Stimulated activated CD8-positive, alpha-beta memory T cell treated with anti-CD3 and anti-CD28 coated beads, Interleukin-4, amount 100 ng/mL, for 1 hour (primary cell): ENCODE results near the gene C16orf89.

Experiments used
- DNase-seq, 2 donors: peaks; one replicate each; pipeline ENCODE4 v3.0.0-alpha.2; 2020; ENCODE audit warnings: low read depth in 2 of 2, low spot score in 1 of 2

C16orf89 gene

DNA sequence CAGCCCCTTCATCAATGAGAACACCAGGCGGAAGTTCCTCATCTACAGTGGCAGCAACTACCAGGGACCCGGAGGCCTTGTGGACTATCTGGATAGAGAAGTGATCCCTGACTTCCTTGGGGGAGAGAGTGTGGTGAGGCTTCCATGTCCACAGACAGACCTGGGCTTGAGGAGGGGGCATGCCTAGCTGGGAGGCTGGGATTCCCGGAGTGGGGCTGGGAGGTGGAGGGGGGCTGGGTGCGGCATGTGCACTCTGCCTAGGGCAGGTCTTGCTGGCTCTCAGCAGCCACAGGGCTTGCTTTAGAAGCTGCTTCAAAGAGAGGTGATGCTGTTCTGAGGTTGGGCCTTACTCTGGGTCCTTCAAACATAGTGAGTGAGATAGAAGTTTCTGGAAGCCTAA, 59.8 kb downstream of the C16orf89 start:
- DNase-seq = no peak

DNA sequence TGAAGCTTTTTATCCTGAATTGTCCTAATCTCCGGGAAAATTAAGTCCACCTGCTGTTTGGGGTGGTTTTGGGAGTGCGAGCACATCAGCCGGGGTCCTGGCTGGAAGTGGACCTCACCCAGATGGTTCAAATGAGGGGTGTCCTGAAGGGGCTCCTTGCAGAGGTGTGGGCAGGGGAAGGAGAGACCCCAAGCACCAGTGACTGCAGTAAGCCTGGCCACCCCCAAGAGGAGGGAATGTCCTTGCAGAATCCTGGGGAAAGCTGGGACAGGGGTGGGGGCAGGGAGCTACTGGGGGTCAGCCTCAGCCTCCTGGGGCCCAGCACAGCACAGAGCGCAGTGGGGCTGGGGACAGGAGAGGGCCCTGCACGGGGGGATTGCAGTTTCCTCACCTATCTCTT, 61.4 kb downstream of the C16orf89 start:
- no peak for DNase-seq

DNA sequence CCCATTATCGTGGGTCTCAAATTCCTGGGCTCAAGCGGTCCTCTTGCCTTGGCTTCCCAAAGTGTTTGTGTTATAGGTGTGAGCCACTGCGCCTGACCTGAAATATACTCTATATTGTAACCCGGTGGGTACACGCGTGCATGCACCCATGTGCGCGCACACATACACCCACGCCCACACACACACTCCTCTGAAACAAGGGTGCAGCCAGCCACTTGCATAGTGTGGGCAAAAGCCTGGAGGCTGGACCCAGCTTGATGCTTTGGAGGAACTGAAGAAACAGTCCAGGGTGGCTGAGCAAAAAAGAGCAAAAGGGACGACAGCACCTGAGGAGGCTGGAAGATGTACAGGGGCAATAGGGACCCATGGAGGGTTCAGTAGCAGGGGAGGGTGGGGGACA, 61.9 kb downstream of the C16orf89 start:
- no peak for DNase-seq

DNA sequence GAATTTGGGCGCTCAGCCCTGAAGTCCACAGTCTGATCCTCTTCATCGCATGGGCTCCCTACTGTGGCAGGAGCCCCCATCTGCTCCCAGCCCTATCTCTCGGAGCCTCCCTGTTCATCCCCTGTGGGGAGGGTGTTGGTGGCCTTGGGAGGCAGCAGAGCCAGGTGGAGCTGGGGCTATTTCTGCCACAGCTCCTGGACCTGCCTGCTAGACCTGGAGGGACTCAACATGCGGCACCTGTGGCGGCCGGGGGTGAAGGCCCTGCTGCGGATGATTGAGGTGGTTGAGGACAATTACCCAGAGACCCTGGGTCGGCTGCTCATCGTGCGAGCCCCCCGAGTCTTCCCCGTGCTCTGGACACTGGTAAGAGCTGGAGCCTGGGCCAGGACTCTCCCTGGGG, 62.5 kb downstream of the C16orf89 start:
- DNase-seq = no peak

DNA sequence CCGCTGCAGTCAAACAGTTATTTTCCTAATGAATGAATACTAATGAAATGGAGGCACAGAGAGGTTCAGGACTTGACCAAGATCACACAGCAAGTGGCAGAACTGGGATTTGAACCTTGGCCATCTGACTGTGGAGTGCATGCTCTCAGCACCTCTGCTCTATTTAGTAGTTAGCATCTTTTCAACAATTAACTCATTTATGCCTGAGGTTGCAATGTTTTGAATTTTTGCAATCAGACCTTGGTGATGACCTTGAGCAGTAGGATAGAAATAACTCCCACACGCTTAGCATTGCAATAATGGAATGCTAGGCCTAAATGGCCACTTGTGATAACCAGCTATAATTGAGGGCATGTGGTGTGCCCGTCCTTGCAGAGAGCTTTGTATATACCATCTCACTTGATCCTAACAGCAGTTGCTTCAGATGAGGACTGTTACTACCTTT, 63.0 kb downstream of the C16orf89 start:
- DNase-seq = no peak

DNA sequence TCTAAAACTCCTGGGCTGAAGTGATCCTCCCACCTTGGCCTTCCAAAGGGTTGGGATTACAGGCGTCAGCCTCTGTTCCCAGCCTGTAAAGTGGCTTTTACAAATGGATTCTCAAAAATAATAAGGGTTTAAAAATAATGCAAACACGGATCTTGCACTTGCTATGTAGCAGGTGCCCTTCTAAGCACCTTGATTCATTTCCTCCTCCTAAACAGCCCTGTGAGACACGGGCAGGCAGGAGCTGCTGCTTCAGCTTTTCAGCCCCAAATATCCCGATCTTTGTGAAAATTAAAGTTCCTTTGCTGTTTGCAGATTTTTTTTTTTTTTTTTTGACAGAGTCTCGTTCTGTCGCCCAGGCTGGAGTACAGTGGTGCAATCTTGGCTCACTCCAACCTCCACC, 63.8 kb downstream of the C16orf89 start:
- DNase-seq = no peak

DNA sequence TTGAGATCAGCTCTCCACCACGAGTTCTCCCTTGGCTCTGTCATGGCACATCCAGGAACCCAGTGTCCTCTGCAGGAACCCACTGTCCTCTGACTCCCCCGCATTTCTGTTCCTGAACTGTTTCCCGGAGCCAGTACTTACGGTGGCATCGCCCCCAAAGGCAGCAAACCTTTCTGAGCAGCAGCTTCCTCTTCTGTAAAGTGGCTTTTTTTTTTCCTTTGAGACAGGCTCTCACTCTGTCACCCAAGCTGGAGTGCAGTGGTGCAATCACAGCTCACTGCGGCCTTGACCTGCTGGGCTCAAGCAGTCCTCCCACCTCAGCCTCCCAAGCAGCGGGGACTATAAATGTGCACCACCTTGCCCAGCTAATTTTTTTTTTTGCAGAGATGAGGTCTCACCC, 64.2 kb downstream of the C16orf89 start:
- no peak for DNase-seq

DNA sequence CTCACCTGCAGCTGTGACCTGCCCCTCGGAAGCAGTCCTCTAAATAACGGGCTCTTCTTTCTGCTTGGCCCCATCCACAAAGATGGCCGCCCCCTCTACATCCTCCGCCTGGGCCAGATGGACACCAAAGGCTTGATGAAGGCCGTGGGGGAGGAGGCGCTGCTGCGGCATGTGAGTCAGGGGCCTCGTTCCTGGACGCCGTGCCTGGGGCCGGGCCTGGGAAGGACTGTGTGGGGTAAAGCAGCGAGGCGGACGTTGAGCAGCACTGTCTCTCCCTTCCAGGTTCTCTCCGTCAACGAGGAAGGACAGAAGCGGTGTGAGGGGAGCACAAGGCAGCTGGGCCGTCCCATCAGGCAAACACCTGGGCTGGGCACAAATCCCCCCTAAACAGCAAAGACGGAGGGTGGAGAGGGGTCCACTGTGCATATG, 65.2 kb downstream of the C16orf89 start:
- DNase-seq = no peak

DNA sequence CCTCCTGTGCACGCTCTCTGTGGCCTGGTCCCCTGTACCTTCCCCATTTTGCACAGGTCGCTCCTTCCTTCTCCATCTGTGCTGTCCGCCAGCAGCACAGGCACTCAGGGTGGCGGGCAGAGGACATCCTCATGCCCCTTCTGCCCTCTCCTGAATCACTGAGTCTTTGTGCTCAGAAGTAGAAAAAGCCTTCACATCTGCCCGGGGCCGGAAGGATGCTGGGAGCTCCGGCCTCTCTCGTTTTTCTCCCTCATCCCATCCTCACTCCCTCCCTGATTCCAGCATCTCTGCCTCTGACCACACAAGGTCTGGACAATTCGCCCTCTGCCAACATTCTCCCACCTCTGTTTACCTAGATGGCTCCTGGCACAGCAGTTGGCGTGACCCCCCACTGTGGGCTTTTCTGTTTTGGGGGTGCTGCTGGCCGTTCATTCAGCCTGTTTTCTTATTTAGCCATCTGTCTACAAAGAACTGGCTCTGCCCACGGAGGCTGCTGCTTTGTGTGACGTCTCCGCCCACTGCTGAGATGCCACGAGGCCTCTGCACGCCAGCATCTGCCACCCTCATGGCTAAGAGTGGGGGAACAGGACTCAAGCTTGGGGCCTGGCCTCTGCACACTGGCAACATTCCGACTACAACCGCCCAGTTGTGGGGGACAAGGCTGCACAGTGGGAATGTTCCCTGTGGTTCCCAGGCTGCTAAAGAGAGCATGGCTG, 70.9 kb downstream of the C16orf89 start:
- DNase-seq = no peak
